Sigmoid colon (tissue), 7 donors: ENCODE results near the gene MYO7B. TPM values are rescaled to one million over a fixed set of nuclear protein-coding genes. Genes with fewer than 3 reads are reported as not detected.

Experiments used
- DNase-seq: peaks from one replicate; pipeline ENCODE4 v3.0.0-alpha.2; 2019
- H3K27ac ChIP-seq, 4 donors: fragments of 200-600 bp; sonication (generic); one replicate each; pipeline ENCODE4 v1.5.1; 2016 to 2019; ENCODE audit warnings: mild to moderate bottlenecking in 1 of 4
- H3K27me3 ChIP-seq, 3 donors: fragments of 200-600 bp; sonication (generic); one replicate each; pipeline ENCODE4 v1.5.1; 2019; ENCODE audit warnings: mild to moderate bottlenecking in 1 of 3
- H3K36me3 ChIP-seq, 4 donors: fragments of 200-600 bp; sonication (generic); one replicate each; pipeline ENCODE4 v1.5.1; 2016 to 2019
- H3K4me1 ChIP-seq, 4 donors: fragments of 200-600 bp; sonication (generic); one replicate each; pipeline ENCODE4 v1.5.1; 2017 to 2019
- H3K4me3 ChIP-seq, 4 donors: fragments of 200-600 bp; sonication (generic); one replicate each; pipeline ENCODE4 v1.5.1; 2017 to 2019; ENCODE audit warnings: mild to moderate bottlenecking in 2 of 4, moderate library complexity in 1 of 4
- H3K9me3 ChIP-seq, 4 donors: fragments of 200-600 bp in 3 of 4; sonication (generic) in 3 of 4; one replicate each; pipeline versions ENCODE4 v1.5.1 to v1.6.1; 2013 to 2019
- EP300 ChIP-seq, 4 donors: sonication (generic); formaldehyde crosslinking; IDR thresholded peaks; one replicate each; pipeline ENCODE4 v1.6.1; 2017; ENCODE audit warnings: antibody characterized with exemption in 4 of 4
- POLR2A ChIP-seq, 2 donors: fragments of 450-650 bp; IDR thresholded peaks; one replicate each; pipeline ENCODE4 v1.6.1; 2016; ENCODE audit warnings: antibody characterized with exemption in 2 of 2, mild to moderate bottlenecking in 2 of 2, moderate library complexity in 2 of 2
- POLR2AphosphoS5 ChIP-seq, 4 donors: sonication (generic); formaldehyde crosslinking; IDR thresholded peaks; one replicate each; pipeline ENCODE4 v1.6.1; 2017; ENCODE audit warnings: antibody characterized with exemption in 4 of 4
- WGBS, 2 donors: extraction: QIAGEN DNeasy Blood & Tissue Kit; methylation state at CpG; one replicate each; pipeline ENCODE4 v1.1.7; 2013; 5-methylcytosine and 5-hydroxymethylcytosine counted together
- intact Hi-C: fragments of 100-400 bp; cut with DNase I; formaldehyde crosslinking; loops from one replicate; pipeline ENCODE4 v1.15.1; 2023
- polyA plus RNA-seq, 3 donors: library from polyadenylated mRNA; stranded (reverse); fragments of 200-250 nt; gene quantifications; one replicate each; pipeline ENCODE4 v1.2.3, GENCODE V29; 2013
- total RNA-seq, 4 donors: library from RNA; depleted of rRNA; stranded (reverse); fragments of >200 nt; gene quantifications; one replicate each; pipeline ENCODE4 v1.1.0, GENCODE V29; 2016
- TF ChIP-seq, protein P1 (sequence below), 4 experiments: fragments of 450-650 bp in 3 of 4; fragments of 200-600 bp in 1 of 4; IDR thresholded peaks; one replicate each; pipeline ENCODE4 v1.5.1; 2016 to 2019; ENCODE audit warnings: antibody characterized with exemption in 4 of 4, mild to moderate bottlenecking in 3 of 4, moderate library complexity in 2 of 4
- donor health status: healthy with polysubstance abuse.
- donor health status: Bipolar disorder and iron deficiency.
- donor health status: healthy.

MYO7B gene
- total and polyA plus RNA-seq, 7 donors: 0.54 to 128 (median 30.3) TPM; not detected in 1

DNA sequence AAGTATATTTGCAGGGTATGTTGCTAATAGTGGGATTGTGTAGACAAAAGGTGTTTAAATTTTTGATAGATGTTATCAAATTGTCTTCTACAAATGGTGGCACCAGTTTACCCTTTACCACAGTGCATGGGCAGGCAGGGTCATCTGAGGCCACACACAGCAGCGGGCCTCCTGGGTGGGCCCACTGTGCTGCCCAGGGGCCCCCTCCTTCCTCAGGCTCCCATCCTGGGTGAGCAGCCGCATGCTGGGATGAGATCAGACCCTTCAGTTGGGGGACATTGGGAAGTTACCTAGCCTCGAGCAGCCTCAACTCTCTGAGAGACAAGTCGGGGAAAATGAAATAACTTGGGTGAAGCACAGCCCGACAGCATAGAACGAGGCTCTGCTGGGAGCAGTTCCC lies 9.7 kb downstream of the MYO7B start:
- intact Hi-C loops: no loop called here
- TF ChIP-seq, protein P1, sequence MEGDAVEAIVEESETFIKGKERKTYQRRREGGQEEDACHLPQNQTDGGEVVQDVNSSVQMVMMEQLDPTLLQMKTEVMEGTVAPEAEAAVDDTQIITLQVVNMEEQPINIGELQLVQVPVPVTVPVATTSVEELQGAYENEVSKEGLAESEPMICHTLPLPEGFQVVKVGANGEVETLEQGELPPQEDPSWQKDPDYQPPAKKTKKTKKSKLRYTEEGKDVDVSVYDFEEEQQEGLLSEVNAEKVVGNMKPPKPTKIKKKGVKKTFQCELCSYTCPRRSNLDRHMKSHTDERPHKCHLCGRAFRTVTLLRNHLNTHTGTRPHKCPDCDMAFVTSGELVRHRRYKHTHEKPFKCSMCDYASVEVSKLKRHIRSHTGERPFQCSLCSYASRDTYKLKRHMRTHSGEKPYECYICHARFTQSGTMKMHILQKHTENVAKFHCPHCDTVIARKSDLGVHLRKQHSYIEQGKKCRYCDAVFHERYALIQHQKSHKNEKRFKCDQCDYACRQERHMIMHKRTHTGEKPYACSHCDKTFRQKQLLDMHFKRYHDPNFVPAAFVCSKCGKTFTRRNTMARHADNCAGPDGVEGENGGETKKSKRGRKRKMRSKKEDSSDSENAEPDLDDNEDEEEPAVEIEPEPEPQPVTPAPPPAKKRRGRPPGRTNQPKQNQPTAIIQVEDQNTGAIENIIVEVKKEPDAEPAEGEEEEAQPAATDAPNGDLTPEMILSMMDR (IDR thresholded peaks at IDR 0.05): no peak
- TF ChIP-seq POLR2AphosphoS5 (IDR thresholded peaks at IDR 0.05): no peak
- no peak for TF ChIP-seq POLR2A (IDR thresholded peaks at IDR 0.05)
- TF ChIP-seq EP300 (IDR thresholded peaks at IDR 0.05): no peak
- WGBS, 2 donors: 61% methylated on average over 6 of the region's 6 CpGs
- Histone ChIP-seq H3K9me3 (no peaks in the 10 kb centered on the region), H3K4me1 (peaks cover 0 to 5% (median 0%) of the 10 kb centered on the region in 4 donors), H3K27me3 (no peaks in the 10 kb centered on the region), H3K27ac (no peak overlapping the region), H3K36me3 (no peaks in the 10 kb centered on the region), H3K4me3 (no peak overlapping the region)
- no peak for DNase-seq

DNA sequence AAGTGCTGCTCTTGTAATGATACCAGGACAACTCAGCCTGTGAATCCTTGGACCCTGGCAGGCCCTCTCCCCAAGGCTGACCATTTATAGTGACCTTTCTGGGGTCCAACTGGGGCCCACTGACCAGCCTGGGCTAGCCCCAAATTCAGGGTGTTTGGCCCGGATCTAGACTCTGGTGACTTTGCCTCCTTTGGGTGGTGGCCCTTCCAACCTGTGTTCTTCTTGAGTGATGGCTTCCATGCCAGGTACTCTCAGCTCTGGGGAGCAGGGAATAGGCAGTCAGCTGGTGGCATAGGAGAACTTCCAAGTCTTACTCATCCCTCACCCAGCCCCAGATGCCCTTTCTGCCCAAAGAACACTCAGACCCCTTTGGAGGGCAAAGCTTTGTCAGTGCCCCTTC lies 10.3 kb downstream of the MYO7B start:
- H3K27me3 ChIP-seq: no peaks in the 10 kb centered on the region
- H3K4me1 ChIP-seq: peaks cover 0 to 5% (median 0%) of the 10 kb centered on the region in 4 donors
- DNase-seq: no peak
- 95 to 96% methylated on average over 1 of the region's 1 CpG for WGBS, 2 donors
- H3K9me3 ChIP-seq: no peaks in the 10 kb centered on the region
- no peak overlapping the region for H3K4me3 ChIP-seq
- TF ChIP-seq, protein P1 (IDR thresholded peaks at IDR 0.05): no peak
- no peak for TF ChIP-seq POLR2A (IDR thresholded peaks at IDR 0.05)
- TF ChIP-seq POLR2AphosphoS5 (IDR thresholded peaks at IDR 0.05): no peak
- TF ChIP-seq EP300 (IDR thresholded peaks at IDR 0.05): no peak
- intact Hi-C loops: no loop called here
- no peak overlapping the region for H3K27ac ChIP-seq
- no peaks in the 10 kb centered on the region for H3K36me3 ChIP-seq

DNA sequence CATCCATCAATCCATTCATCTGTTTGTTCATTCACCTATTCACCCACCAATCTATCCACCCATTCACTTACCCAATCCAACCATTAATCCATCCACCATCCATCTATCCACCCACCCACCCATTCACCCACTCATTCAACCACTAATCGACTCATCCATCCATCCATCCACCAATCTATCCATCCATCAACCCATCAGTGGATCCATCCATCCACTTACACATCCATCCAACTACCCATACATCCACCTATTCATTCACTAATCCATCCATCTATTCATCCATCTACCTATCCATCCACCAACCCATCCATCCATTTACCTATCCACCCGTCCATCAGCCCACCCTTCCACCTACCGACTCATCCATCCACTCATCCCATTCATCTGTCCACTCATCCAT lies 11.3 kb downstream of the MYO7B start:
- Histone ChIP-seq H3K4me3 (no peak overlapping the region), H3K9me3 (no peaks in the 10 kb centered on the region), H3K4me1 (peaks cover 0 to 2% (median 0%) of the 10 kb centered on the region in 4 donors), H3K36me3 (no peaks in the 10 kb centered on the region), H3K27me3 (no peaks in the 10 kb centered on the region), H3K27ac (no peak overlapping the region)
- DNase-seq: no peak
- intact Hi-C loops: no loop called here
- 90 to 91% methylated on average over 3 of the region's 3 CpGs for WGBS, 2 donors
- TF ChIP-seq POLR2A (IDR thresholded peaks at IDR 0.05): no peak
- no peak for TF ChIP-seq POLR2AphosphoS5 (IDR thresholded peaks at IDR 0.05)
- TF ChIP-seq EP300 (IDR thresholded peaks at IDR 0.05): no peak
- TF ChIP-seq, protein P1 (IDR thresholded peaks at IDR 0.05): no peak

DNA sequence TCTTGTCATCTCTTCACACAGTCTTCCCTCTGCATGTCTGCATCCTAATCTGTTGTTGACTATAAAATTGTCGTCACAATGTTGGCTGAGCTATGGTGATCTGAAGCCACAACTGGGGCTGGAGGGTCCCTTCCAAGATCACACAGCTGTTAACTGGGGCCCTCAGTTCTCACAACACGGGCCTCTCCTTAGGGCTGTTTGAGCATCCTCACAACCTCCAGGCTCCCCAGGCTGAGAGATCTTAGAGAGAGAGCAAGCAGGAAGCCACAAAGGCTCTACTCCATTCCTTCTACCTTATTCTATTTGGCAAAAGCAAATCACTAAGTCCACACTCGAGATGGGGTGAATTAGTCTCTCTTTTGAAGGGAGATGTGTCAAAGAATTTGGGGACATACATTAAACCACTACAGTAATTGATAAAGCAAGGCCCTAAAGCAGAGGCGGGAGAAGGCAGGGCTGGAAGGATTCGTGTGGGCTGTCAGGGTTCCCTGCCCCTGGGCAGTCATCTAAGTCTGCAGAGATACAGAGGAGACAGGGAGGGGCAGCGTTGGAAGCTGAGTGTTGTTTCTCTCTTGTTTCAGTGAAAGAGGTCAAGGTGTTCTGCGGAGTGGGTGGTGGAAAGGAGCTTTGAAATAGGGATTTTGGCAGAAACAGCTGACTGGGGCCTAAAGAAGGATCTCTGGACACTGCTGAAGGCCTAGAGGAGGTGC lies 15.9 kb downstream of the MYO7B start:
- Histone ChIP-seq H3K36me3 (no peaks in the 10 kb centered on the region), H3K4me1 (no peaks in the 10 kb centered on the region), H3K9me3 (no peaks in the 10 kb centered on the region), H3K27me3 (no peaks in the 10 kb centered on the region), H3K4me3 (no peak overlapping the region), H3K27ac (no peak overlapping the region)
- TF ChIP-seq, protein P1 (IDR thresholded peaks at IDR 0.05): no peak
- TF ChIP-seq EP300 (IDR thresholded peaks at IDR 0.05) (no peak), POLR2AphosphoS5 (IDR thresholded peaks at IDR 0.05) (no peak), POLR2A (IDR thresholded peaks at IDR 0.05) (no peak)
- WGBS, 2 donors: 83 to 88% methylated on average over 7 of the region's 7 CpGs
- no peak for DNase-seq
- intact Hi-C loops: no loop called here

DNA sequence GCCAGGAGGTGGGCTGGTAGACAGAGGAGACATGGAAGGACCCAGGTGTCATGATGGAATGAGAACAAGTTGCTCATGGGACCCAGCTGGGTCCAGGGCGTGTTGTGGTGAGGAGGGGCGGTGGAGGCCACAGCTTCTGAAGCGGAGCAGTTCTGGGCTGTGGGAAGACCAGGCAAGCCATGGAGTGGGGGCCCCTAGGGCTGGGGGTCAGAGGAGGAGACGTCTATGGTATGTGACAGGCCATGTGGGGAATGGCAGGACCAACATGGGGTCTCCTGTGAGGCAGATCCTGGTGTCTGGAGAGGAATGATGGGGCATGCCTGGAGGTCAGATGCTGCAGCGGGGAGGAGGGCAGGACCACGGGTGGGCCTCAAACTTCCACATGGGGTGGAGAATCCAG lies 16.9 kb downstream of the MYO7B start:
- Histone ChIP-seq H3K27ac (no peak overlapping the region), H3K9me3 (peaks cover 0 to 4% (median 0%) of the 10 kb centered on the region in 4 donors), H3K27me3 (no peaks in the 10 kb centered on the region), H3K36me3 (no peaks in the 10 kb centered on the region), H3K4me3 (no peak overlapping the region), H3K4me1 (no peaks in the 10 kb centered on the region)
- no peak for DNase-seq
- intact Hi-C loops: no loop called here
- TF ChIP-seq, protein P1 (IDR thresholded peaks at IDR 0.05): no peak
- no peak for TF ChIP-seq POLR2A (IDR thresholded peaks at IDR 0.05)
- no peak for TF ChIP-seq EP300 (IDR thresholded peaks at IDR 0.05)
- no peak for TF ChIP-seq POLR2AphosphoS5 (IDR thresholded peaks at IDR 0.05)
- WGBS, 2 donors: 88 to 91% methylated on average over 6 of the region's 6 CpGs
